A549 (cell line): ENCODE measurements around the gene C20orf204.

Experiments used
- BHLHE40 ChIP-seq: IDR thresholded peaks from 2 replicates; pipeline ENCODE4 v1.6.1; 2012; ENCODE audit warnings: low read depth, low read length, inconsistent platforms
- CTCF ChIP-seq: fragments of >200 bp; sonication (Bioruptor Twin); formaldehyde crosslinking; IDR thresholded peaks from 3 replicates; pipeline ENCODE4 v1.5.1; 2016
- KDM1A ChIP-seq: fragments of 200-600 bp; sonication (generic); IDR thresholded peaks from 2 replicates; pipeline ENCODE4 v1.6.1; 2016; ENCODE audit warnings: low read depth, mild to moderate bottlenecking
- POLR2A ChIP-seq: IDR thresholded peaks from 2 replicates; pipeline ENCODE4 v1.6.1; 2012; ENCODE audit warnings: mild to moderate bottlenecking, low read length
- POLR2AphosphoS2 ChIP-seq: conservative IDR thresholded peaks from 2 replicates; pipeline ENCODE4 v1.6.1; 2012; ENCODE audit warnings: low read length, improper control_type of control experiment, inconsistent platforms
- RAD21 ChIP-seq, 2 experiments: fragments of >200 bp in 1 of 2; sonication (Bioruptor Twin) in 1 of 2; formaldehyde crosslinking in 1 of 2; IDR thresholded peaks in 1 of 2; conservative IDR thresholded peaks in 1 of 2; 2 replicates in 1 of 2; 3 replicates in 1 of 2; pipeline ENCODE4 v1.6.1; 2012 to 2018; ENCODE audit warnings: inconsistent platforms in 1 of 2

- TF ChIP-seq CTCF (no peak), KDM1A (no peak), BHLHE40 (no peak), POLR2AphosphoS2 (no peak), RAD21 (conservative IDR thresholded peaks at IDR 0.05 in 1 of 2, IDR thresholded peaks at IDR 0.05 in 1 of 2) (no peak), POLR2A (no peak)
Measured at GRCh38 chr20:64011366-64011779, 24.6 kb upstream of the C20orf204 start.
